Panc1 (cell line): Measurements from ENCODE around the gene DNMT3A. TPM values are rescaled to one million over a fixed set of nuclear protein-coding genes. Genes with fewer than 3 reads are reported as not detected.

Source experiments
- ATAC-seq: fragments of 200-7000 bp; cut with Tn5 transposase; 2 replicates; pipeline ENCODE4 v1.9.1; 2020; ENCODE audit warnings: mild to moderate bottlenecking, moderate library complexity
- BruUV-seq: library from RNA; stranded (reverse); fragments of 400-500 nt; replicated peaks from 2 replicates; lab custom pipeline; 2021; lab: Mats Ljungman, UMichigan
- CTCF ChIA-PET: fragments of 300-600 bp; sonication (Branson Sonifier 250); formaldehyde crosslinking; loops from one replicate; lab custom pipeline; 2022; ENCODE audit warnings: antibody characterized with exemption; lab: Charles Lee
- POLR2A ChIA-PET: fragments of 300-600 bp; sonication (Branson Sonifier 250); formaldehyde crosslinking; loops from one replicate; lab custom pipeline; 2022; ENCODE audit warnings: antibody characterized with exemption; lab: Charles Lee
- DNase-seq: peaks from one replicate; pipeline ENCODE4 v3.0.0-alpha.2; 2010; ENCODE audit warnings: low read depth, low spot score
- H3K27ac ChIP-seq: 2 replicates; pipeline ENCODE4 v1.5.1; 2011; ENCODE audit warnings: mild to moderate bottlenecking, low read length, inconsistent platforms
- H3K27me3 ChIP-seq: fragments of 200-500 bp; sonication (Bioruptor generic); 2 replicates; pipeline ENCODE4 v1.6.0; 2014; ENCODE audit warnings: low read length, inconsistent platforms; ENCODE audit not compliant: control insufficient read depth, insufficient read depth
- H3K36me3 ChIP-seq: fragments of 200-500 bp; sonication (Bioruptor generic); 2 replicates; pipeline ENCODE4 v1.5.1; 2014; ENCODE audit warnings: inconsistent platforms, mild to moderate bottlenecking, low read length, moderate library complexity; ENCODE audit not compliant: control insufficient read depth, insufficient read depth
- H3K4me1 ChIP-seq: 2 replicates; pipeline ENCODE4 v1.5.1; 2011; ENCODE audit warnings: inconsistent platforms, mild to moderate bottlenecking, low read length, moderate library complexity; ENCODE audit not compliant: control insufficient read depth, insufficient read depth
- H3K4me3 ChIP-seq, 2 experiments: 2 replicates each; pipeline ENCODE4 v1.5.1; 2011 to 2012; ENCODE audit warnings: low read depth in 2 of 2, low read length in 2 of 2, mild to moderate bottlenecking in 2 of 2, inconsistent platforms in 1 of 2, moderate library complexity in 1 of 2
- H3K9me3 ChIP-seq: fragments of 200-500 bp; sonication (Bioruptor generic); 2 replicates; pipeline ENCODE4 v1.5.1; 2014; ENCODE audit warnings: low read depth, mild to moderate bottlenecking, inconsistent platforms, low read length, moderate library complexity; ENCODE audit not compliant: control insufficient read depth, insufficient read depth
- POLR2AphosphoS5 ChIP-seq: IDR thresholded peaks from 2 replicates; pipeline ENCODE4 v1.6.1; 2012; ENCODE audit warnings: mild to moderate bottlenecking, low read depth, low read length, moderate library complexity
- SIN3A ChIP-seq: IDR thresholded peaks from 2 replicates; pipeline ENCODE4 v1.6.1; 2012; ENCODE audit warnings: low read depth, mild to moderate bottlenecking, low read length, moderate library complexity, borderline replicate concordance; ENCODE audit not compliant: insufficient read depth
- TCF7L2 ChIP-seq: IDR thresholded peaks from 2 replicates; pipeline ENCODE4 v1.6.1; 2011; ENCODE audit warnings: mild to moderate bottlenecking, low read depth, low read length, inconsistent platforms
- in situ Hi-C: cut with HindIII; loops from 2 replicates; pipeline ENCODE4 v1.10.0; 2016; ENCODE audit warnings: low sequenced_read_pairs, low pct_unique_long_range_greater_than_20kb
- intact Hi-C: fragments of 100-400 bp; cut with micrococcal nuclease; formaldehyde crosslinking; loops from one replicate; pipeline ENCODE4 v1.10.0; 2022; ENCODE audit not compliant: unreplicated experiment
- total RNA-seq: library from RNA; stranded (reverse); gene quantifications from one replicate; pipeline ENCODE4 v1.2.1, GENCODE V29; 2021; ENCODE audit not compliant: unreplicated experiment
- TF ChIP-seq, protein P1 (sequence below): fragments of 450-650 bp; IDR thresholded peaks from 2 replicates; pipeline ENCODE4 v1.5.1; 2017; ENCODE audit warnings: mild to moderate bottlenecking
- TF ChIP-seq, protein P2 (sequence below), 2 experiments: IDR thresholded peaks; 2 replicates each; pipeline ENCODE4 v1.6.1; 2011 to 2012; ENCODE audit warnings: low read depth in 2 of 2, control low read depth in 1 of 2, low read length in 1 of 2, mild to moderate bottlenecking in 1 of 2, moderate library complexity in 1 of 2; ENCODE audit not compliant: insufficient read depth in 1 of 2

Gene DNMT3A
- total RNA-seq, 1 experiment from 2014 or later: 29.3 TPM

DNA sequence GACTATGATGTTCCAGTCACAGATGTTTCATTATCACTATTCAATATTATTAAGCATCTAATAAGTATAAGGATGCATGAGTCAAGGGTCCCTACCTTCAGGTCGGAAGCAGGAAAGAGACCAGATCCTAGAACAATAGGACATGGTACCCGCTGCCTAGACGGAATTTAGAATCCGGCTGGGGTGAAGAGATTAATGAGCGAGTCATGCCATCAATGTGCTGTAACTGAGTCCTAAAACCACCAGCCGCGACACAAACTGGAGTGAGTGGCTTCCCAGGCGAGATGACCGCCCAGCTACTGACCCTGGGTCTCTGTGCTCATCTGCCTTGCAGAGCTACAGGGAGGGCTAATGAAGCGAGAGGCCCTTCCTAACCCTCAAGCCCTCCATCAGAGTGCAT is 73.6 kb downstream of the DNMT3A start:
- H3K27ac ChIP-seq: no peak overlapping the region

DNA sequence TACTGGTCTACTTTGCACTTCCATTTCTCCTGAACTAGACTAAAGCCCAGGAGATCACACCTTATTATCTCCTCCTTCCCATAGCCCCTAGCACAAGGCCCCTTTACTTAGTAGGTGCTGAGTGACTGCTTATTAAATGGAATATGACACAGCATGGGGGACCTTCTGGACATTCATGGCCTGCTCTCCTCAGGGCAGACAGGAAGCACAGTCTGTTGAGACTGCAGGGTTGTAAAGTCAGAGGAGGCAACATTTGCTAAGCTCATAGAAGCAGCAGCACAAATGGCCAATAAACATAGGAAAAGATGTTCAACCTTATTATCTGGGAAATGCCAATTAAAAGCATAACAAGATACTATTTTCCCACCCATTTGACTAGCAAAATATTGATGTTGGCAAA is 75.3 kb downstream of the DNMT3A start:
- intact Hi-C loops (no loop called here), in situ Hi-C loops (no loop called here)
- TF ChIP-seq, protein P1, sequence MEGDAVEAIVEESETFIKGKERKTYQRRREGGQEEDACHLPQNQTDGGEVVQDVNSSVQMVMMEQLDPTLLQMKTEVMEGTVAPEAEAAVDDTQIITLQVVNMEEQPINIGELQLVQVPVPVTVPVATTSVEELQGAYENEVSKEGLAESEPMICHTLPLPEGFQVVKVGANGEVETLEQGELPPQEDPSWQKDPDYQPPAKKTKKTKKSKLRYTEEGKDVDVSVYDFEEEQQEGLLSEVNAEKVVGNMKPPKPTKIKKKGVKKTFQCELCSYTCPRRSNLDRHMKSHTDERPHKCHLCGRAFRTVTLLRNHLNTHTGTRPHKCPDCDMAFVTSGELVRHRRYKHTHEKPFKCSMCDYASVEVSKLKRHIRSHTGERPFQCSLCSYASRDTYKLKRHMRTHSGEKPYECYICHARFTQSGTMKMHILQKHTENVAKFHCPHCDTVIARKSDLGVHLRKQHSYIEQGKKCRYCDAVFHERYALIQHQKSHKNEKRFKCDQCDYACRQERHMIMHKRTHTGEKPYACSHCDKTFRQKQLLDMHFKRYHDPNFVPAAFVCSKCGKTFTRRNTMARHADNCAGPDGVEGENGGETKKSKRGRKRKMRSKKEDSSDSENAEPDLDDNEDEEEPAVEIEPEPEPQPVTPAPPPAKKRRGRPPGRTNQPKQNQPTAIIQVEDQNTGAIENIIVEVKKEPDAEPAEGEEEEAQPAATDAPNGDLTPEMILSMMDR: no peak
- CTCF ChIA-PET: no interaction called here
- H3K9me3 ChIP-seq: no peaks in the 10 kb centered on the region
- H3K27ac ChIP-seq: no peak overlapping the region
- DNase-seq (no peak), ATAC-seq (no peak)
- no peak overlapping the region for H3K4me3 ChIP-seq
- no TSS peak for BruUV-seq
- peaks cover 8% of the 10 kb centered on the region; the same call in 1 of the 2 replicates for H3K4me1 ChIP-seq
- POLR2A ChIA-PET: no interaction called here
- H3K36me3 ChIP-seq: no peaks in the 10 kb centered on the region
- no peaks in the 10 kb centered on the region for H3K27me3 ChIP-seq

More for the DNA sequence above, 73.6 kb downstream of the DNMT3A start:
- intact Hi-C loops (no loop called here), in situ Hi-C loops (no loop called here)
- Histone ChIP-seq H3K4me3 (no peak overlapping the region), H3K27me3 (no peaks in the 10 kb centered on the region), H3K9me3 (no peaks in the 10 kb centered on the region), H3K4me1 (peaks cover 2% of the 10 kb centered on the region; the same call in 1 of the 2 replicates), H3K36me3 (no peaks in the 10 kb centered on the region)
- BruUV-seq: no TSS peak
- CTCF ChIA-PET: no interaction called here
- DNase-seq (no peak), ATAC-seq (no peak)
- POLR2A ChIA-PET: no interaction called here
- TF ChIP-seq SIN3A (no peak), TCF7L2 (no peak)
- TF ChIP-seq, protein P1: no peak

DNA sequence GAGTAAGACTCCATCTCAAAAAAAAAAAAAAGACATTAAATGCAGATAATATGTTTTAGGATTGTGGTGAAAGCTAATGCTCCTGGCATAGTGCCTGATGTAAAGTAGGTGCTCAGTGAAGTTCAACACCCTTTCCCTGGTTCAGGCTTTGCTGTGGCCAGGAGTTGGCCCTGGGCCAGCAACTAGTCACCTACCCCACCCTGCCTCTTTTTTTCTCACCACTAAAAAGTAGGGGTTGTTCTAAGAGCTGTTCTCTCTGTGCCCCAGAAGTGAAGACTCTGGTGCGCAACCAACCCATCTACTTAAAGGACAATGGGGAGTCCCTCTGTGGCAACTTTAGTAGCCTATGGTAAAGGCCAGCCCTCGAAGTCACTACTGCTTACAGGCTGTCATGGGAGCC is 75.9 kb downstream of the DNMT3A start:
- DNase-seq: no peak
- ATAC-seq: no peak
- Histone ChIP-seq H3K27me3 (no peaks in the 10 kb centered on the region), H3K27ac (no peak overlapping the region), H3K9me3 (no peaks in the 10 kb centered on the region), H3K4me1 (peaks cover 8% of the 10 kb centered on the region; the same call in 1 of the 2 replicates), H3K36me3 (no peaks in the 10 kb centered on the region), H3K4me3 (no peak overlapping the region)
- no TSS peak for BruUV-seq
- TF ChIP-seq POLR2AphosphoS5 (no peak), TCF7L2 (no peak), SIN3A (no peak)
- TF ChIP-seq, protein P1: no peak
- TF ChIP-seq, protein P2, sequence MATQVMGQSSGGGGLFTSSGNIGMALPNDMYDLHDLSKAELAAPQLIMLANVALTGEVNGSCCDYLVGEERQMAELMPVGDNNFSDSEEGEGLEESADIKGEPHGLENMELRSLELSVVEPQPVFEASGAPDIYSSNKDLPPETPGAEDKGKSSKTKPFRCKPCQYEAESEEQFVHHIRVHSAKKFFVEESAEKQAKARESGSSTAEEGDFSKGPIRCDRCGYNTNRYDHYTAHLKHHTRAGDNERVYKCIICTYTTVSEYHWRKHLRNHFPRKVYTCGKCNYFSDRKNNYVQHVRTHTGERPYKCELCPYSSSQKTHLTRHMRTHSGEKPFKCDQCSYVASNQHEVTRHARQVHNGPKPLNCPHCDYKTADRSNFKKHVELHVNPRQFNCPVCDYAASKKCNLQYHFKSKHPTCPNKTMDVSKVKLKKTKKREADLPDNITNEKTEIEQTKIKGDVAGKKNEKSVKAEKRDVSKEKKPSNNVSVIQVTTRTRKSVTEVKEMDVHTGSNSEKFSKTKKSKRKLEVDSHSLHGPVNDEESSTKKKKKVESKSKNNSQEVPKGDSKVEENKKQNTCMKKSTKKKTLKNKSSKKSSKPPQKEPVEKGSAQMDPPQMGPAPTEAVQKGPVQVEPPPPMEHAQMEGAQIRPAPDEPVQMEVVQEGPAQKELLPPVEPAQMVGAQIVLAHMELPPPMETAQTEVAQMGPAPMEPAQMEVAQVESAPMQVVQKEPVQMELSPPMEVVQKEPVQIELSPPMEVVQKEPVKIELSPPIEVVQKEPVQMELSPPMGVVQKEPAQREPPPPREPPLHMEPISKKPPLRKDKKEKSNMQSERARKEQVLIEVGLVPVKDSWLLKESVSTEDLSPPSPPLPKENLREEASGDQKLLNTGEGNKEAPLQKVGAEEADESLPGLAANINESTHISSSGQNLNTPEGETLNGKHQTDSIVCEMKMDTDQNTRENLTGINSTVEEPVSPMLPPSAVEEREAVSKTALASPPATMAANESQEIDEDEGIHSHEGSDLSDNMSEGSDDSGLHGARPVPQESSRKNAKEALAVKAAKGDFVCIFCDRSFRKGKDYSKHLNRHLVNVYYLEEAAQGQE (IDR thresholded peaks at IDR 0.05; ENCODE audit: insufficient read depth in 1 of 2, low read depth in 2 of 2, low read length in 1 of 2): no peak
- in situ Hi-C loops (no loop called here), intact Hi-C loops (no loop called here)
- POLR2A ChIA-PET: no interaction called here
- CTCF ChIA-PET: no interaction called here
